Vagina (tissue), 2 donors: ENCODE measurements around the gene PPP1R12C. TPM values are rescaled to one million over a fixed set of nuclear protein-coding genes. Genes with fewer than 3 reads are reported as not detected.

Source experiments
- DNase-seq, 2 donors: peaks; one replicate each; pipeline ENCODE4 v3.0.0-alpha.2; 2017; ENCODE audit errors: extremely low spot score in 2 of 2
- H3K27ac ChIP-seq: fragments of 200-600 bp; sonication (generic); one replicate; pipeline ENCODE4 v1.5.1; 2019
- H3K27me3 ChIP-seq: fragments of 200-600 bp; sonication (generic); one replicate; pipeline ENCODE4 v1.5.1; 2019
- H3K36me3 ChIP-seq, 2 donors: fragments of 200-600 bp; sonication (generic); one replicate each; pipeline ENCODE4 v1.5.1; 2017 to 2019
- H3K4me1 ChIP-seq: fragments of 200-600 bp; sonication (generic); one replicate; pipeline ENCODE4 v1.5.1; 2019
- H3K4me3 ChIP-seq, 2 donors: fragments of 200-600 bp; sonication (generic); 1 replicate in 1 of 2; 2 replicates in 1 of 2; pipeline ENCODE4 v1.5.1; 2016 to 2019
- H3K9me3 ChIP-seq: fragments of 200-600 bp; sonication (generic); one replicate; pipeline ENCODE4 v1.5.1; 2019
- POLR2A ChIP-seq, 2 donors: fragments of 450-650 bp; IDR thresholded peaks; one replicate each; pipeline ENCODE4 v1.6.1; 2017; ENCODE audit warnings: antibody characterized with exemption in 2 of 2, mild to moderate bottlenecking in 2 of 2, moderate library complexity in 2 of 2
- POLR2AphosphoS5 ChIP-seq, 2 donors: sonication (generic); formaldehyde crosslinking; IDR thresholded peaks; one replicate each; pipeline ENCODE4 v1.9.0; 2017; ENCODE audit warnings: antibody characterized with exemption in 2 of 2, mild to moderate bottlenecking in 2 of 2, low read depth in 1 of 2; ENCODE audit not compliant: insufficient read depth in 1 of 2
- intact Hi-C: fragments of 100-400 bp; cut with DNase I; formaldehyde crosslinking; loops from one replicate; pipeline ENCODE4 v1.15.1; 2023
- total RNA-seq: library from RNA; depleted of rRNA; stranded (reverse); fragments of >200 nt; gene quantifications from one replicate; pipeline ENCODE4 v1.2.3, GENCODE V29; 2016
- TF ChIP-seq, protein P1 (sequence below), 3 experiments: fragments of 450-650 bp in 2 of 3; fragments of 200-600 bp in 1 of 3; sonication (generic) in 1 of 3; IDR thresholded peaks; one replicate each; pipeline ENCODE4 v1.5.1; 2017 to 2019; ENCODE audit warnings: antibody characterized with exemption in 3 of 3, mild to moderate bottlenecking in 2 of 3, moderate library complexity in 2 of 3

The PPP1R12C gene
- total RNA-seq, 1 donor from 2014 or later, result 108 TPM

DNA sequence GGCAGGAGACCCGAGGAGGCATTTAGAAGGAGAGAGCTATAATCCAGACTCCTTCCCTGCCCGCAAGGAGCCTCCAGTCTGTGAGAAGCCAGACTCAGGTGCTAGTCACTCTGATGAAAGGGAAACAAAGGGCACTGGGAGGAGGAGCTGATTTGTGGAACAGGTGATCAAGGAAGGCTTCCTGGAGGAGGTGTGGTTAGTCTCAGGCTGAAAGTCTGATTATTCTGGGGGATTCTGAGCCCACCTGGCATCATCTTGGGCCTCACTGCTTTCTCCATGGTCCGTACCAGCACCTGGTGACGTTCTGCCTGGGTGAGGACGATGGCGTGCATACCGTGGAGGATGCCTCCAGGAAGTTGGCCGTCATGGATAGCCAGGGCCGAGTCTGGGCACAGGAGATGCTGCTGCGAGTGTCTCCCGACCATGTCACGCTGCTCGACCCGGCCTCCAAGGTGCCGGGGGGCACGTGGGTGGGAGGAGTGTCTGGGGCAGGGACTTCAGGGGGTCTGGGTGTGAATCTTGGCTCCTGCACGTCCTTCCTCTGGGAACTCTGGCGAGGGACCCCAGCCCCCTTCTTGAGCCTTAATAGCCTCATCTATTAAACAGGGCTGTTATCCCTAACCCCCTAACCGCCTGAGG is 37.9 kb downstream of the PPP1R12C start:
- Histone ChIP-seq H3K4me3 (no peak overlapping the region), H3K27me3 (peaks cover 13% of the 10 kb centered on the region), H3K4me1 (peaks cover 27% of the 10 kb centered on the region), H3K36me3 (no peaks in the 10 kb centered on the region), H3K9me3 (no peaks in the 10 kb centered on the region), H3K27ac (no peak overlapping the region)
- DNase-seq, result no peak
- no peak for TF ChIP-seq POLR2A (IDR thresholded peaks at IDR 0.05)
- TF ChIP-seq, protein P1, sequence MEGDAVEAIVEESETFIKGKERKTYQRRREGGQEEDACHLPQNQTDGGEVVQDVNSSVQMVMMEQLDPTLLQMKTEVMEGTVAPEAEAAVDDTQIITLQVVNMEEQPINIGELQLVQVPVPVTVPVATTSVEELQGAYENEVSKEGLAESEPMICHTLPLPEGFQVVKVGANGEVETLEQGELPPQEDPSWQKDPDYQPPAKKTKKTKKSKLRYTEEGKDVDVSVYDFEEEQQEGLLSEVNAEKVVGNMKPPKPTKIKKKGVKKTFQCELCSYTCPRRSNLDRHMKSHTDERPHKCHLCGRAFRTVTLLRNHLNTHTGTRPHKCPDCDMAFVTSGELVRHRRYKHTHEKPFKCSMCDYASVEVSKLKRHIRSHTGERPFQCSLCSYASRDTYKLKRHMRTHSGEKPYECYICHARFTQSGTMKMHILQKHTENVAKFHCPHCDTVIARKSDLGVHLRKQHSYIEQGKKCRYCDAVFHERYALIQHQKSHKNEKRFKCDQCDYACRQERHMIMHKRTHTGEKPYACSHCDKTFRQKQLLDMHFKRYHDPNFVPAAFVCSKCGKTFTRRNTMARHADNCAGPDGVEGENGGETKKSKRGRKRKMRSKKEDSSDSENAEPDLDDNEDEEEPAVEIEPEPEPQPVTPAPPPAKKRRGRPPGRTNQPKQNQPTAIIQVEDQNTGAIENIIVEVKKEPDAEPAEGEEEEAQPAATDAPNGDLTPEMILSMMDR (IDR thresholded peaks at IDR 0.05), result no peak
- intact Hi-C loops, result no loop called here

DNA sequence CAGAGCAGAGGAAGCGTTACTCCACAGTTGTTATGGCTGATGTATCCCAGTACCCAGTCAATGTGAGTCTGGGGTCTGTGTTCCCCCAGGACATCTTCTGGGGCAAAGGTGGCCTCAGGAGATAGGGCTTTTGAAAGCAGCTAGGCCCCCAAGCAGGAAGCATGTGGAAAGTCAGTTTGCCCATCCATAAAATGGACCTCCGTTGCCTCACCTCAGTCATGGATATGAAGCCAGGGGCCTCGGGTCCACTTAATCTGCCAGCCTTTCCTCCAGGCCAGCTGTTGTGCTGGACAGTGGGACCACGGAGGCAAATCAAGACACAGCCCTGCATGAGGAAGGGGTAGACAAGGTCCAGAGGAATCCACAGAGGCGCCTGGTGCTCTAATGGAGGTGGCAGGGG is 38.4 kb downstream of the PPP1R12C start:
- H3K27me3 ChIP-seq, result peaks cover 13% of the 10 kb centered on the region
- no peak overlapping the region for H3K4me3 ChIP-seq
- H3K9me3 ChIP-seq, result no peaks in the 10 kb centered on the region
- TF ChIP-seq, protein P1 (IDR thresholded peaks at IDR 0.05), result no peak
- no peak for TF ChIP-seq POLR2A (IDR thresholded peaks at IDR 0.05)
- no peak for TF ChIP-seq POLR2AphosphoS5 (IDR thresholded peaks at IDR 0.05; ENCODE audit: insufficient read depth in 1 of 2, low read depth in 1 of 2)
- no peak overlapping the region for H3K27ac ChIP-seq
- H3K4me1 ChIP-seq, result peaks cover 27% of the 10 kb centered on the region
- intact Hi-C loops, result no loop called here
- DNase-seq, result no peak
- no peaks in the 10 kb centered on the region for H3K36me3 ChIP-seq

DNA sequence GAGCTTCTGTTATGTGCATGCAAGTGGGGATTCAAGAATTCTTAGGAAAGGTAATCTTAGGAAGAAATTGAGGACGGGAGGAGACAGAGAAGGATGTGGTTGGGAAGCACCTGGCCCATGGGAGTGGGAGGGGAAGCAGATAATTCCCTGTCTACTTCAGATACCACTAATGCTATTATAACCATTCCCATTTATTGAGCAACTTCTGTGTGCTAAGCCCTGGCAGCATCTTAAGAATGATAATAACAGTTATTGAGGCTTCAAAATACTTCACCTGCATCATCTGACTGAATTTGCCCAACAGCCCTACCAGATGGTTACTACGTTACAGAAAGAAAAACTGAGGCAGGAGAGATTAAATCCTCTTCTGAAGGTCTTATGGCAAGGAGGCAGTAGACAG is 40.3 kb downstream of the PPP1R12C start:
- TF ChIP-seq, protein P1 (IDR thresholded peaks at IDR 0.05), result no peak
- TF ChIP-seq POLR2A (IDR thresholded peaks at IDR 0.05), result no peak
- no peak for TF ChIP-seq POLR2AphosphoS5 (IDR thresholded peaks at IDR 0.05; ENCODE audit: insufficient read depth in 1 of 2, low read depth in 1 of 2)
- H3K36me3 ChIP-seq, result no peaks in the 10 kb centered on the region
- H3K27ac ChIP-seq, result no peak overlapping the region
- H3K4me3 ChIP-seq, result no peak overlapping the region
- peaks cover 23% of the 10 kb centered on the region for H3K4me1 ChIP-seq
- no peak for DNase-seq
- H3K27me3 ChIP-seq, result peaks cover 13% of the 10 kb centered on the region
- no peaks in the 10 kb centered on the region for H3K9me3 ChIP-seq
- intact Hi-C loops, result no loop called here

DNA sequence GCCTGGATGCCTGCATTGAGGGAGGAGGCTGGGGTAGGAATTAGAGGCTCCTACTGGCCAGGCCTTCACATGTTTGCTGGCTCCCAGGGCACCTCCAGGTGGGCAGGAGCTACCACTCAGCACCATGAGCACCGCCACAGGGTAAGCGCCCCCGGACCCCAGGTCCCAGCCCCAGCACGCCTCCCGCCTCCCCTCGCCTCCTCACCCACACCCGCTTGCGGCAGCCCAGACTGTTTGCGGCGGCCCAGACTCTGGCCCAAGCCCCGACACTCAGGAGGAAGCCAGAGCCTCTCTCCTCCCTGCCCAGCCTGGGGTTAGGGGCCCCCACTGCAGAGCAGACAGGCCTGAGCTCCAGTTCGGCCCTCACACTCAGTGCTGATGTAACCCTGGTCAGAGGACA is 41.1 kb downstream of the PPP1R12C start:
- intact Hi-C loops, result no loop called here
- H3K27me3 ChIP-seq, result peaks cover 5% of the 10 kb centered on the region
- TF ChIP-seq, protein P1 (IDR thresholded peaks at IDR 0.05), result no peak
- TF ChIP-seq POLR2AphosphoS5 (IDR thresholded peaks at IDR 0.05; ENCODE audit: insufficient read depth in 1 of 2, low read depth in 1 of 2) (no peak), POLR2A (IDR thresholded peaks at IDR 0.05) (no peak)
- no peaks in the 10 kb centered on the region for H3K36me3 ChIP-seq
- DNase-seq, result no peak
- no peaks in the 10 kb centered on the region for H3K9me3 ChIP-seq
- no peak overlapping the region for H3K27ac ChIP-seq
- peak overlapping the region in 1 of 2 donors; percentile 4 for H3K4me3 ChIP-seq
- peaks cover 15% of the 10 kb centered on the region for H3K4me1 ChIP-seq

DNA sequence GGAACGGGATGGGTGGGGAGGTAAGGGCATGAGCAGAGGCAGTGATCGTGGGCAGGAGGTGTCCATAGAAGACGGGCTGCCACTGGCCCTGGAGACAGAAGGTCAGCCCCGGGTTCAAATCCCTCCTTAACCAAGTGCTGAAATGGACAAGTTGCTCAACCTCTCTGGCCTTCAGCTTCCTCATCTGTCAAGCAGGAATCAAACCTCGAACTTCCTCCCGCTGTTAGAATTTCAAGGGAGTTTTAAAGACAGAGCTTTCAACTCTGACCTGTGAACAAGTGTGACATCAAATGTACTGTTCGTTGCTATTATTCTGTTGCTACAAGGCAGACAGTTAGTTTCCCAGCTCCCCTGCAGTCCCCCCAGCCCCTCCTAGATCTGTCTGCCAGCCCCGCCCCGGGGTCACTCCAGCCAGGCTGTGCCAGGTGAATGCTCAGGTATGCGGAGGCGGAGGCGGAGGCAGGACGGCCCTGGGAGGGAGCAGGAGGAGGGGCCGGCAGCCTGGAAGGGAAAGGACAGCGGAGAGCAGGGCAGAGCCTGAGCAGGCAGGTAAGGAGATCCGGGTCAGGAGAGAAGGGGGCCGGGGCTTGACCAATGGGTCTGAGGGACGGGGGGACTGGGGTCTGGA is 42.0 kb downstream of the PPP1R12C start, which contains the start of gene EPS8L1:
TSS of gene EPS8L1 (plus strand) at position 499 of the 628 bp plus-strand sequence. CDS start 576 bp downstream, outside the sequence.
- peaks cover 7% of the 10 kb centered on the region for H3K4me1 ChIP-seq
- intact Hi-C loops, result no loop called here
- no peaks in the 10 kb centered on the region for H3K36me3 ChIP-seq
- TF ChIP-seq POLR2AphosphoS5 (IDR thresholded peaks at IDR 0.05; ENCODE audit: insufficient read depth in 1 of 2, low read depth in 1 of 2), result no peak
- TF ChIP-seq POLR2A (IDR thresholded peaks at IDR 0.05), result no peak
- TF ChIP-seq, protein P1 (IDR thresholded peaks at IDR 0.05), result no peak
- H3K9me3 ChIP-seq, result no peaks in the 10 kb centered on the region
- peak within 1 kb of the TSS in 1 of 2 donors; percentile 4 for H3K4me3 ChIP-seq
- no peaks in the 10 kb centered on the region for H3K27me3 ChIP-seq
- no peak within 1 kb of the TSS for H3K27ac ChIP-seq
- no peak for DNase-seq
